Measurements from ENCODE around the gene PPP1R3F. TPM values are rescaled to one million over a fixed set of nuclear protein-coding genes. Genes with fewer than 3 reads are reported as not detected.

The PPP1R3F gene
- total RNA-seq, 2 donors from 2014 or later, result 1.9 to 2.5 TPM

DNA sequence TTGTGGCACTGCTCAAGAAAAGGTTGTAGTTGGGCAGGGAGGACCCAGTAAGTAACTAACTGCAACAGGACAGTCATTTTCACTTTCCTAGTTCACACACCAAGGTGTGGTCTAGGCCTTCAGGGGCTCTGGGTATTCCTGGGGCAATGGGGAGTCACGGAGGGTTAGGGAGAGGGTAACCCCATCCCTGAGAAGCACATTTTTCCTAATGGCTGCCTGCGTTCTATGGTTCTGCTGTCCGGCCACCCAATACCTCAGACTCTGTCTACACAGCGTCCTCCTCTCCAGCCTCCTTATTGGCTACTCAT is 937 bp upstream of the PPP1R3F start:
- no peak for ATAC-seq
- intact Hi-C loops (cut with DNase I, micrococcal nuclease), result no loop called here
- no peak for DNase-seq

DNA sequence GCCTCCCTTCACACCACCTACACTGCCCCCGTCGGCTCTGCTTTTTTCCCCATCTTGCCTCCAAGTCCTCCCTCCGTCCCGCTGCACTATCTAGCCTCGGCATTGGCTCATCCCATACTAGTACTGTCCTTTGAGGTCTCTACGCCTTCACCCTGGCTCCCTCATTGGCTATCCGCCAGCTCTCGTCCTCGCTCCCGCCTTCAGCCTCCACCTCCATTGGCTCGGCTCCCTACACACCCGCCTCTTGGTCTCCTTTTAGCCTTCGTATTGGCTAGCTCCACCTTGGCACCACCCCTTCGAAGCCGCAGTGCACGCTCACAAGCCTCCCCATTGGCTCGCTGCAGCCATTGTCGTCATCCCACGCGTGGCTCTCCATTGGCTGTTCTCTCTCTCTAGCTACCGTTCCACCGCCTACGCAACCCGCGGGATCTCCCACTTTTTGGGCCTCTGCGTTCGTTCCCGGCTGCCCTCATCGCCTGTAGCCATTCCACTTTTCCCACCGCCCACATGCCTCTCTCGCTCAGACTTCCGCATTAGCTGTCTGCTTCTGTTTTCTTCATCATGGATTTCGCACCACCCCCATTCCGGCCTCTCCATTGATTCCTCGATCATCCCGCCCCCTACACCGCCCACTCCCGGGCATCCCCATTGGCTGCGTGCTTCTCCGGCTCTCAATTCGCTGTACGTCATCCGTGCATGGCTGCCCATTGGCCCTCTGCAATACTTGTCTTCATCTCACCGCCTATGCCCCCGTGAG is 405 bp upstream of the PPP1R3F start:
- DNase-seq, result peak; percentile 94 to 98
- ATAC-seq, result peak; percentile 91
- intact Hi-C loops (cut with DNase I, micrococcal nuclease), result no loop called here

DNA sequence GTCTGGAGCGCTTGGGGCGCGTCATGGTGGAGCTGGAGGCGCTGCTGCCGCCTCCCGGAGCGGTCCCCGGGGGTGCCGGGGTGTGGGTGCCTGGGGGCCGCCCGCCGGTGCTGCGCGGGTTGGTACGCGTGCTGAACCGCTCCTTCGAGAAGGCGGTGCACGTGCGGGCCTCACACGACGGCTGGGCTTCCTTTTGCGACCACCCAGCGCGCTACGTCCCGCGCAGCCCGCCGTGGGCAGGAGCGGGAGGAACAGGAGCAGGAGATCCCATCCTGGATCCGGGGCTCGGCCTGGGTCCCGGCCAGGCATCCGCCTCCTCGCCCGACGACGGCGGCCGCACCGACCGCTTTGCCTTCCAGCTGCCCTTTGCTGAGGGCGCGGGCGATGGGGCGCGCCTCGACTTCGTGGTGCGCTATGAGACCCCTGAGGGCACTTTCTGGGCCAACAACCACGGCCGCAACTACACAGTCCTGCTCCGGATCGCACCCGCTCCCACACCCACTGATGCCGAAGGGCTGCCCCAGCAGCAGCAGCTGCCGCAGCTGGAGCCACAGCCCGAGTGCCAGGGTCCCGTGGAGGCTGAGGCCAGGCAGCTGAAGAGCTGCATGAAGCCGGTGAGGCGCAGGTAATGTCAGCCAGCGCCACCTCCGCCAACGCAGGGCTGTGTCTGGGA is 792 bp downstream of the PPP1R3F start:
- intact Hi-C loops (cut with DNase I, micrococcal nuclease), result no loop called here

DNA sequence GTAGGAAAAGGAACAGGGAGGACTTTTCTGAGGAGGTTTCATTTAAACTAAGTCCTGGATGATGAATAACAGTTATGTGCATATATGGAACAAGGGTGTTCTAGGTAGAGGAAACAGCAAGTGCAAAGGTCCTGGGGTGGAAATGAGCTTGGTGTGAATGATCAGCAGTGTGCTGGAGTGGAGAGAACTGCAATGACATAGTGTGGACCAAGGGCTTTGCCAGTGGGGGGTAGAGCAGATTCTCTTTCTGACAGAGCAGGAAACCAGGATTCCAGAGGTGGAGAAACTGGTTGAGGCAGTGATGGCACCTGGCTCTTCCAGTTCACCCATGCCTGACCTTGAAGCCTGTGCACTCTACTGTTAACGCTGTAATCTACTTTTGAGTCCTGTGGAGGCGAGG is 1.7 kb downstream of the PPP1R3F start:
- DNase-seq (no peak), ATAC-seq (no peak)

More for the DNA sequence above, 792 bp downstream of the PPP1R3F start:
- DNase-seq (peak in 1 of 2 donors; percentile 31), ATAC-seq (no peak)

DNA sequence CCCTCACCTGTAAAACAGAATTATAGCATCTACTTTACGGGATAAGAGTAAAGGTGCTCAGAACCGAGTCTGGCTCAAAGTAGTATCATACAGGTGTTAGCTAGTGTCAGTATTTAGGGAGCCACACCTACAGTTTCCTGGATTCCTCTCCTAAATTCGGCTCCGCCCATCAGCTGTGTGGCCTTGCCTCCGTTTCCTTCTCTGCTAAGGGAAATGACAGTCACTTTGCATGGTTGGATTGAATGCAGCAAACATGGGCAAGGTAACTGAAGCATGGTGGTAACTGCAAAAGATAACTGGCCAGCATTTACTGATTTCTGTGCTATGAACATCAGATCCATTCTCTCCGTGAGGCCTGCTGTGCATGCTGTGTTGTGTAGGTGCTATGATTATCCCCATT is 2.8 kb downstream of the PPP1R3F start:
- intact Hi-C loops (cut with DNase I, micrococcal nuclease), result no loop called here
- no peak for DNase-seq
- no peak for ATAC-seq

More for the DNA sequence above, 1.7 kb downstream of the PPP1R3F start:
- intact Hi-C loops (cut with DNase I, micrococcal nuclease), result no loop called here

DNA sequence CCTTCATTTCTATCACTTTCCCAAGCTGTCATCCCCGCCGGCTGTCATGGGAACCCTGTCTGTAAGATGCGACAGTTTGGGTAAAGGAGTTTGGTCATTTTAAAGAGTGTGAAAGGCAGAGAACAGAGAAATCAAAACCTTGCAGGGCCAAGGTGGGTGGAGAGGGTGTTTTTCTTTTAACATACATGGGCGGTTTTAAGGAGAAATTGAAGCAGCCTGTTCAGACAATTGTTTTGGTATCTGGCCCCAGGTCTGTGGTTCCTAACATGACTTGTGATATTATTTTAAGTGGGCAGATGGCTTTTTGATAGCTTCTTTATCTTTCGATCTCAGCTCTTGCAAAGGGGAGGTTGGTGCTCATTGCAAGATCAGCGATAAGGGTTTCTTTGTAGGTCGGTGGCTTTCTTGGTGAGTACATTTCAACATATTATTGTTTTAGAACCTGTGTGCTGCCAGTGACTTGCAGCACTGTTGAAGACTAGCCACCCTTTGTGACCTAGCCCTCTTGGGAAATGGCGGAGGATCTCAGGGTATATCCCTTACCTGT is 3.7 kb downstream of the PPP1R3F start:
- ATAC-seq (no peak), DNase-seq (no peak)
- intact Hi-C loops (cut with DNase I, micrococcal nuclease), result no loop called here

DNA sequence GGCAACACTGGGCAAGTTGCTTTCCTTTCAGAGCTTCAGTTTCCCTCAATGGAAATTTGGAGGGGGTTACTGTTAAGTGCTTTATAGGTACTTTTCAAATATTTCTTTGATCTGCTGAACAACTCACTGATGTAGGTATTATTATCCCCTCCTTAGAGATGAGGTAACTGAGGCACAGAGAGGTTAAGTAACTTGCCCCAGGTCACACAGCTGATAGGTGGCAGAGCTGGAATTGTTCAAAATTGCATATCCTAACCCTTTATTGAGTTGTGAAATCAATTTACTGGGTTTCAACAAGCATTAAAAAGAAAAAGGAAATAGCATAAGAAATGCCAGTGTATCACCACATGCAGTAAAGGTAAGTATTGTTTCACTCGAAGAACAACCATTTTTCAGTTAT is 6.6 kb downstream of the PPP1R3F start:
- DNase-seq, result no peak

DNA sequence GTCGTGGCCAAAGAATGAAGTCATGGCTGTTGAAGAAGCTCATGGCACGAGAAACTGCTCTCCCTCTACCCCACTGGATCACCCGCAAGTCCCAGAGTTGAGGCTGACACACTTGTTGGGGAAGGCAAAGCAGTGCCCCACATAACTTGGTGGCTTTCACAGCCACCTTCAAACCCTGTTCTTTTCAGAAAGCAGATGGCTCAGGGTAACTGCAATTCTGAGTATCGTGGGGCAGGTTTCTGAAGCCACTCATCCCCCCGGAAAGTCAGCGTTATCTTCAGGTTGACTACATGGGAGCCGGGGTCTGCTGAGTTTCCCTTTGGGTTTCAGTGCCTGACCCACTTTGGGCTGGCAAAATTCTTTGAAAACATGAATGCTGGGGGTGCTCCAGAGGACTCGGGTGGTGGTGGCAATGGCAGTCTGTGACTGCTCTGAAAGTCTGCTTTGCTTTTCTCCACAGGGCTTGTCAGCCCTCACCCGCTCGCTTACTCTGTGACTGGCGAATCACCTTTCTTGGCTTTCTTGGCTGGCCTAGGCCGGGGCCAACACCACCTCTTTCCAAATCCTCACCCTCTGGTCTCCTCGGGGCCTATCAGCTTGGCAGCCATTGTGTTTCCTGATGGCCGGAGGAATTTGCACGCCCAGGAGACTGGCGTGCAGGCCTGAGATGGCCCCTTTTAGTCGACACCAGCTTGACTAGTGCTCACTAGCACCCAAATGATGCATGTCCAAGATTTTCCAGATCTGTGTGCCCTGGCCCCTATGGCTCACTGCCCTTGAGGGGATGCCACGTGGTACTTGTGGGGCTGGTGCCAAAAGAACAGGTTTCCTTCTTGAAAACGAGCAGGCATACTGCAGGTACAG is 7.3 kb downstream of the PPP1R3F start:
- intact Hi-C loops (cut with DNase I, micrococcal nuclease), result no loop called here
- no peak for ATAC-seq
- DNase-seq, result no peak

More for the DNA sequence above, 6.6 kb downstream of the PPP1R3F start:
- ATAC-seq, result no peak
- intact Hi-C loops (cut with DNase I, micrococcal nuclease), result no loop called here

DNA sequence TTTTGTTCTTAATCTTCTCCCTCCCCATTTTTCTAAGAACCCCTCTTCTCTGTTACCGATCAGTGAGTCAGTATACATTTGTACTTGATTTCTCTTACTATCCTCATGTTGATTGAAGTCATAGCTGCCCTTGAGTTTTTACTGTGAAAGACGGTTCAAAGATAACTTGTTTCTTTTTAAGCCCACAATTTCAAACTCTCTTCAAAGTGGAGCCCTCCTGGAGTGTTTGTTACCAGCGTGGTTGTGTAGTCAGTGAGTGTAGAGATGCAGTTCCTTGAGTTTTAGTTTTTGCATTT is 7.9 kb downstream of the PPP1R3F start:
- no peak for ATAC-seq
- DNase-seq, result no peak
- intact Hi-C loops (cut with DNase I, micrococcal nuclease), result no loop called here

DNA sequence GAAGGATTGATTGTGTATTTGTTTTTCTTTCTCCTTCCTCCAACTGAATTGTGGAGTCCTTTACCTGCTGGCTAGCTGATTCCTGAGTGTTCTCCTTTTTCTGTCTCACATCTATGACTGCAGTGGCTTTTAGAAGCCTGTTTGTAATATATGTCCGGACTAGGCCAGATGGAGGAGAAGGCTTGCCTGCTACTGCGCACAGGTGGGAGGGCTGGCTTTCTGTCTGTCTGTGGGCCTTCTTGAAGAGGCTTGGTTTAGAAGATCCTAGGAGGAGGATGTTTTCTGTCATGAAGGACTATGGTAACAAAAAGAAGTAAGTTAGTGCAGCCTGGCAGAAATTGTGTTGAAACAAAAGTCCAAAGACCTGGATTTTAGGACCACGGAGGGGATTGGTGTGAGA is 8.5 kb downstream of the PPP1R3F start:
- intact Hi-C loops (cut with DNase I, micrococcal nuclease), result no loop called here
- DNase-seq, result no peak
- no peak for ATAC-seq

DNA sequence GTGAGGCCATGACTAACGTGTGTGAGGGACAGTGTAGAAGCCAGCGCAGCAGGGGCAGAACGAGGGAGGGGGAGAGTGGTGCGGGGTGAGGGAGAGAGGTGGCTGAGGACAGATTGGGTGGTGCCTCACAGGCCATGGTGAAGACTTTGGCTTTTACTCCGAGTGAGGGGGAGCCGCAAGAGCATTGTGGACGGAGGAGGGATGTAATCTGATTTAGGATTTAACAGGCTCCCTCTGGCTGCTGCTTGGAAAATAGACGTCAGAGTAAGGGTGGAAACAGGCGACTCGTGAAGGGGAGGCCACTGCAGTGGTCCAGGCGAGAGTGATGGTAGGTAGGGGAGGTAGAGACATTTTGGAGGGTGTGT is 13.0 kb downstream of the PPP1R3F start:
- ATAC-seq (peak; percentile 49), DNase-seq (no peak)
- intact Hi-C loops (cut with DNase I, micrococcal nuclease), result no loop called here

DNA sequence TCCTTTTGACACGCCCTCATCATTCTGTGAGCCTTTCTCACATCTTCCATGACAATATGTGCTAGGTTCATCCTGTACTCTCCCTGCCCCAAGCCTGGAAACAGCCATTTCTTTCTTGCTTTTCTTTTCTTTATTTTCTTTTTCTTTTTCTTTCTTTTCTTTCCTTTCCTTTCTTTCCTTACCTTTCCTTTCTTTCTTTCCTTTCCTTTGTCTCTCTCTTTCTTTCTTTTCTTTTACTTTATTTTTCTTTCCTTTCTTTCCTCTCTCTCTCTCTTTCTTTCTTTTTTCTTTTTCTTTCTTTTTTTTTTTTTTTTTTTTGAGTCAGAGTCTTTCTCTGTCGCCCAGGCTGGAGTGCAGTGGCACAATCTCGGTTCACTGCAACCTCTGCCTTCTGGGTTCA is 14.6 kb downstream of the PPP1R3F start:
- no peak for DNase-seq
- intact Hi-C loops (cut with DNase I, micrococcal nuclease), result no loop called here
- no peak for ATAC-seq

DNA sequence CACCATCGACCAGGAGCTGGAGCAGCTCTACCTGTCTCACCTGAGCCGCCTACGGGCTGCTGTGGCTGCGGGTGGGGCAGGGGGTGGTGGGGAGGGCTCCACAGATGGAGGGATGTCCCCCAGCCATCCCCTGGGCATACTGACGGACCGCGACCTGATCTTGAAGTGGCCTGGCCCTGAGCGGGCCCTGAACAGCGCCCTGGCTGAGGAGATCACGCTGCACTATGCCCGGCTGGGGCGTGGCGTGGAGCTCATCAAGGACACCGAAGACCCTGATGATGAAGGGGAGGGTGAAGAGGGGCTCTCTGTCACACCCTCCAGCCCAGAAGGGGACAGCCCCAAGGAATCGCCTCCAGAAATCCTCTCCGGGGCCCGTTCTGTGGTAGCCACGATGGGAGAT is 16.5 kb downstream of the PPP1R3F start:
- no peak for ATAC-seq
- no peak for DNase-seq
- intact Hi-C loops (cut with DNase I, micrococcal nuclease), result no loop called here

DNA sequence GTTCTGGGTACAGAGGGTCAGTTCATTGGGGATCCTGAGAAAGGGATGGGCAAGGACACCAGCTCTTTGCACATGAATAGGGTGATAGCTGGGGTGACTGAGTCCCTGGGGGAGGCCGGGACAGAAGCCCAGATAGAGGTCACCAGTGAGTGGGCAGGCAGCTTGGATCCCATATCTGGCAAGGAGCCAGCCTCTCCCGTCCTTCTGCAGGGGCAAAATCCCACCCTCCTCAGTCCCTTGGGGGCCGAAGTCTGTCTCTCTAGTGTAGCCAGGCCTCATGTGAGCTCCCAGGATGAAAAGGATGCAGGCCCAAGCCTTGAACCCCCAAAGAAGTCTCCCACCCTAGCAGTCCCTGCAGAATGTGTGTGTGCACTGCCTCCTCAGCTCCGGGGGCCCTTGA is 17.0 kb downstream of the PPP1R3F start:
- DNase-seq (no peak), ATAC-seq (no peak)
- intact Hi-C loops (cut with DNase I, micrococcal nuclease), result no loop called here

DNA sequence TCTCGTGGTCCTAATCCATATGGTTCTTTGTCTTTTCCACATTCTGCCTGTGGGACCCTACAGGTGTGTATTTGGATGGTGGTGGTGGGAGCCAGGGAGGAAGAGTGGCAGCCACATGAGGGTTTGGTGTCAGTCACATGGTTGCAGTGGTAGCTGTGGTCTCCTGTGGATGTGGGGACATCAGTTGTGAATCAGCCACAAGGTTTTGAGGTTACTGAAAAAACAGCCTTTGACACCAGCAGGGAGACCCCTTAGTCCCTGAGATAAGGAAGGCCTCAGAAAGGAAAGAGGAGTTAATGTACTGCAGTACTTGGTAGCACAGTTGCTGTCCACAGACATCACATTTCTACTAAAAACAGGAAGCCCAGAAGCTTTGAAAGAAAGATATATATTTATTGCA is 18.1 kb downstream of the PPP1R3F start:
- intact Hi-C loops (cut with DNase I, micrococcal nuclease), result no loop called here
- DNase-seq, result no peak
- no peak for ATAC-seq

DNA sequence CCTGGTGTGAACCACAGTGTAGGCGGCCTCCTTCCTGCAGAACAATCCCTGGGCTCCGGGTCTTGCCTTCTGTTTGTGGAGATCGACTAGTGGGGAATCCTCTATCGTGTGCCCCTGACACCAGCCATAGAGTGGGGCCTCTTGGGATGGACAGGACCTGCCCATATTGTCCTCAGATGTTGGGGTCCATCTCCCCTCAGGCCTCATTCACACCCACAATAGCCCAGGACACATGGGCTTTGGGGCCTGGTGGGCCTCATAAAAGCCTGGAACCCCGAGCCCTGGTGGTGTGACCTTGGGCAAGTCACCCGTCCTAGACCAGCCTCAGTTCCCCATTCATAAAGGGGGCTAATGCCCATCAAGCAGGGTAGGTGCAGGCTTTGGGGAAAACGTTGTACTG is 20.6 kb downstream of the PPP1R3F start:
- no peak for ATAC-seq
- intact Hi-C loops (cut with DNase I, micrococcal nuclease), result no loop called here
- no peak for DNase-seq

DNA sequence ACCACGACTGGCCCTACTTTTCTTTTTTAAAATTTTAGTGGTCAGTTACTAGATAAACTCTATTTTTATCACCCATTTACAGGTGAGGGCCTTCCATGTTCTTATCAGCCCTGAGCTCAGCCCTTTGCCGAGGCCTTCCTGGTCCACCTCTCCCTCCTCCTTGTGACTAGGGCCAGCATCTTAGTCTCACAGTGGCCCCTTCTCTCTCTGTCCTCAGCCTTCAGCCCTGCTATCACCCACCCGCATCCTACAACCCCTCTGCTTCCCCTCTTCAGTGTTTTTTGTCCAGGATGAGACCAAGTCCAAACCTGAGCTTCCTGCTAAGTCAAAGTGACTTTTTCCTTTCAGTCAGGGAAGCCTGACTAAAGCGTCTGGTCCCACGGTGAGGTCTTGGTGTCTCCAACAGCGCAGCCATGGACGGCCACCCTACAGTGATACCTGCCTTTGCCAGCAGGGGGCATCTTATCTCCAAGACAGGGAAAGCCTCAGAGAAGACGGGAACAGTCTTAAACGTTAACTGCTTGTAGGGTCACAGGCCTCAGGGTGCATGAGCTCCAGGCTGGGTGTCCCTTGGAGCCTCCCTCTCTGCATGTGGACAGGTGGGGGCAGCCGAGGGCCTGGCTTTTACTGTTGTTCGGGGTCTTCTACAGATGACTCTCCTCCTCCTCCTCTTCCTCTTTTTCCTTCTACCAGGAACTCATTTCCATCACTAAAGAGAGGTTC is 22.2 kb downstream of the PPP1R3F start:
- DNase-seq (peak in 1 of 2 donors; percentile 70), ATAC-seq (peak; percentile 76)
- intact Hi-C loops (cut with DNase I, micrococcal nuclease), result no loop called here

DNA sequence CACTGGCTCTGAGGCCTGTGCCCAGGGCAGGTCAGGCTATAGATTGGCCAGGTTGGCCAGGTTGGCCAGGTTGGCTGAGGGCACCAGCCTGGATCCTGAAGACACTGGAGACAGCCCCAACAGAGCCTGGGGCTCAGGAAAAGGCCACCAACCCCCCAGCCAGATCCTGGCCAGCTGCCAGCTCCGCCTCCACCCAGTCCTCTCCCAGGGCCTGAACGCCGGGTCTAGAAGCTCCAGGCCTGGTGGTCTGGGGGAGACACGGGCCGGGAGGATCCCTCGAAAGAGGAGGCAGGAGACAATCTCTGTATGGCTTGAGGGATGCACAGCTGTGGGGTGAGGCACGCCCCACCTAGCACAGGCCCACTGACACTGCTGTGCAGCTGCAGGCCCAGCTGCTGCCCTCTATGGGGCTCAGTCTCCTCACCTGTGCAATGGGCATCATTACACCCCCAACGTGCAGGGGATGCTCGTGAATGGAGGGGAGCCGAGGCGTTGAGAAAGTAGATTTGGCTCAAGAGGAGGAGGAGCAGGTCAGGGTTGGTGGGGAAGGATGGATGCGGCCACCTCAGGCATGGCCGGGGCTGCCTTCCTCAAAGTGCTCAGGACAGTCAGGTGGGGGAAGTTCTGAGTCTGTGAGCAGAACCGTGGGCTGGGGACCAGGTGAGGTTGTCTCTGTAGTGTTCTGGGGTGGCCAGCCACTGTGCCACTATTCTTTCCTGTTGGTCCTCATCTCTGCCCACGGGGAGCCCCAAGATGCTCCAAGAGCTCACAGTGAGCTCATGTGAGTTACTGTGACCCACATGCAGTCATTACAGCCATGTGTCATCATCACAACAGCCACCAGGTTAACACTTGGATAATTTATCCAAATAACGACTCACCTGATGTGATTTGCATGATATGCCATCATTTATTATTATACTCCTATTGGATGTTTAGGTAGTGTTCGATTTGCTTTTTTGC is 23.1 kb downstream of the PPP1R3F start:
- intact Hi-C loops (cut with DNase I, micrococcal nuclease), result no loop called here
- DNase-seq, result no peak
- no peak for ATAC-seq
